ENCODE data around the gene GAS2L2.

Gene GAS2L2

DNA sequence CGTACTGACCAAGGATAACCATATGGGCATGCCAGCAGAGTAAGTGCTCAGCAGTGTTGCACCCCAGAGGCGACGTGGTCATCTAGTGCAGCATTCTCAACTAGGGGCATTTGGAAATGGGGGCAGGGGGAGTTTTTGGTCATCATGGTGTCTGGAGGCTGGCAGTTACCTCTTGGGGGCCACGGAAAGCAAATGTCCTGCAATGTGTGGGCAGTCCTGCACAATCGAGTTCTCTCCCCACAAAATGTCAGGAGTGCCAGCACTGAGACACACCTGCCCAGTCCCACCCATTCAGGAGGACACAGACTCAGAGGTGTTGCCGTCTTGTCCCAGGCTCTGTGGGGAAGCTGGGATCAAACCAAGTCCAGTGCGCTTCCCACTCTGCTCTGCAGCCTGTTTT lies 18.6 kb downstream of the GAS2L2 start:
- no peak for TF ChIP-seq CTCF (IDR thresholded peaks at IDR 0.05)

GRCh38 chr17:35733366-35733765 lies 19.7 kb downstream of the GAS2L2 start:
- no peak for TF ChIP-seq CTCF (IDR thresholded peaks at IDR 0.05)

DNA sequence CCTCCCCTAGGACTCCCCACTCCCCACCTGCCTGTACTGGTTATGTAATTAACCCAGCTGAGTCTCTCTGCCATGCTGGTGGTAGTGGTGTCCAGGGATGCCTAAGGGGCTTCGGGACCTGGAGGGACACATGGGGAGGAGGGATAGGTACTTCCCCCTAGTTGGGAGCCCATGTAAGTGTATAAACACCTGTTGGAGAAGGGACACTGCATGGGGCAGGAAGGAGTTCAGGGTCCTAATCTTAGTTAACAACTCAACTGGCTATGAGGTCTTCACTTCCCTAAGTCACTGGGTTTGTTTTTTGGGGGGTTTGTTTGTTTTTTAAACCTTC lies 20.3 kb downstream of the GAS2L2 start:
- no peak for TF ChIP-seq CTCF (IDR thresholded peaks at IDR 0.05)

- TF ChIP-seq CTCF (IDR thresholded peaks at IDR 0.05), result no peak
Measured at GRCh38 chr17:35731917-35732805, 20.9 kb downstream of the GAS2L2 start.

- no peak for TF ChIP-seq CTCF (IDR thresholded peaks at IDR 0.05)
Measured at GRCh38 chr17:35731239-35731916, 21.7 kb downstream of the GAS2L2 start, which contains the start of gene RASL10B. RASL10B (plus strand) TSS chr17:35731639; CDS start chr17:35735185, 3,546 bp downstream.

GRCh38 chr17:35730400-35731005 lies 22.5 kb downstream of the GAS2L2 start:
- TF ChIP-seq CTCF (IDR thresholded peaks at IDR 0.05), result no peak

- no peak for TF ChIP-seq CTCF (IDR thresholded peaks at IDR 0.05)
Measured at GRCh38 chr17:35729405-35729833, 23.6 kb downstream of the GAS2L2 start.
